GM12865 (cell line): Measurements from ENCODE around the gene B4GALT1.

Experiments
- DNase-seq: peaks from one replicate; pipeline ENCODE4 v3.0.0; 2010; ENCODE audit warnings: low read depth
- H3K4me3 ChIP-seq: 2 replicates; pipeline ENCODE4 v1.5.1; 2011; ENCODE audit warnings: mild to moderate bottlenecking, low read depth, low read length, control low read depth
- CTCF ChIP-seq: IDR thresholded peaks from 2 replicates; pipeline ENCODE4 v1.5.1; 2011; ENCODE audit warnings: low read length, control low read depth, low read depth, inconsistent platforms; ENCODE audit not compliant: insufficient read depth; ENCODE audit errors: missing control alignments

The B4GALT1 gene

GRCh38 chr9:33167084-33167971 lies at the start of gene B4GALT1:
Gene B4GALT1 (minus strand): TSS chr9:33167336. CDS start chr9:33167169, 167 bp downstream.
- no peak for TF ChIP-seq CTCF
- peak; percentile 98 for DNase-seq
- peak within 1 kb of the TSS; percentile 75 for H3K4me3 ChIP-seq

GRCh38 chr9:33211695-33212393 lies 44.7 kb upstream of the B4GALT1 start:
- TF ChIP-seq CTCF: no peak
- DNase-seq: no peak
- no peak overlapping the region for H3K4me3 ChIP-seq

- DNase-seq: no peak
- TF ChIP-seq CTCF: no peak
- no peak overlapping the region for H3K4me3 ChIP-seq
Observed at GRCh38 chr9:33210006-33210715, 43.0 kb upstream of the B4GALT1 start.

GRCh38 chr9:33209394-33209793 lies 42.3 kb upstream of the B4GALT1 start:
- DNase-seq: no peak
- H3K4me3 ChIP-seq: no peak overlapping the region
- no peak for TF ChIP-seq CTCF

GRCh38 chr9:33202552-33203201 lies 35.5 kb upstream of the B4GALT1 start:
- TF ChIP-seq CTCF: no peak
- peak; percentile 87 for DNase-seq
- no peak overlapping the region for H3K4me3 ChIP-seq

- H3K4me3 ChIP-seq: no peak overlapping the region
- DNase-seq: peak; percentile 61
- TF ChIP-seq CTCF: no peak
Observed at GRCh38 chr9:33202018-33202417, 34.9 kb upstream of the B4GALT1 start.
